Measurements from ENCODE around the gene CPSF3.

DNA sequence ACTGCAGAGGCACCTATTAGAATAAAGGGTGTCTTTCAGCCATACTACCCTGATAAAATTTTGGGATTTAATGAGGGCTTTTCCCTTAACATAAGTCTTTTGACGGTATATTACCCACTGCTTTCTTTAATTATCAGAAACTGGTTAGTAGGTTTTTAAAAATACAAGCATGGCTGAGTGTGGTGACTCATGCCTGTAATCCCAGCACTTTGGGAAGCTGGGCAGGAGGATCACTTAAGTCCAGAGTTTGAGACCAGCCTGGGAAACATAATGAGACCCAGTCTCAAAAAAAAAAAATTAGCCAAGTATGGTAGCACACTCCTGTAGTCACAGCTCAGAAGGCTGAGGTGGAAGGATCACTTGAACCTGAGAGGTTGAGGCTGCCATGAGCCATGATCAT lies 16.1 kb downstream of the CPSF3 start:
- TF ChIP-seq, protein P1, sequence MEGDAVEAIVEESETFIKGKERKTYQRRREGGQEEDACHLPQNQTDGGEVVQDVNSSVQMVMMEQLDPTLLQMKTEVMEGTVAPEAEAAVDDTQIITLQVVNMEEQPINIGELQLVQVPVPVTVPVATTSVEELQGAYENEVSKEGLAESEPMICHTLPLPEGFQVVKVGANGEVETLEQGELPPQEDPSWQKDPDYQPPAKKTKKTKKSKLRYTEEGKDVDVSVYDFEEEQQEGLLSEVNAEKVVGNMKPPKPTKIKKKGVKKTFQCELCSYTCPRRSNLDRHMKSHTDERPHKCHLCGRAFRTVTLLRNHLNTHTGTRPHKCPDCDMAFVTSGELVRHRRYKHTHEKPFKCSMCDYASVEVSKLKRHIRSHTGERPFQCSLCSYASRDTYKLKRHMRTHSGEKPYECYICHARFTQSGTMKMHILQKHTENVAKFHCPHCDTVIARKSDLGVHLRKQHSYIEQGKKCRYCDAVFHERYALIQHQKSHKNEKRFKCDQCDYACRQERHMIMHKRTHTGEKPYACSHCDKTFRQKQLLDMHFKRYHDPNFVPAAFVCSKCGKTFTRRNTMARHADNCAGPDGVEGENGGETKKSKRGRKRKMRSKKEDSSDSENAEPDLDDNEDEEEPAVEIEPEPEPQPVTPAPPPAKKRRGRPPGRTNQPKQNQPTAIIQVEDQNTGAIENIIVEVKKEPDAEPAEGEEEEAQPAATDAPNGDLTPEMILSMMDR (IDR thresholded peaks at IDR 0.05; ENCODE audit: insufficient read depth, low read depth, low read length), result no peak
- no peak for TF ChIP-seq EZH2 (IDR thresholded peaks at IDR 0.05; ENCODE audit: insufficient read depth, low read length)

Measured in astrocyte (in vitro differentiated cells and primary cell).